ENCODE results near the gene DMRTA1. TPM values are rescaled to one million over a fixed set of nuclear protein-coding genes. Genes with fewer than 3 reads are reported as not detected.

DMRTA1 gene
- total RNA-seq (under 1 TPM in 2 of 5 donors, not detected in 3; 0.03 to 0.06 TPM), total RNA-seq (0 to 0.28 (median 0.04) reads per million in 29 experiments)
- 0.02 TPM for total RNA-seq (2013)

- peaks cover 6 to 14% of the 10 kb centered on the region in 2 experiments for H3K27me3 ChIP-seq (replicated peaks in 1 of 2; ENCODE audit: control insufficient read depth in 2 of 2, extremely low read depth in 1 of 2, insufficient read depth in 2 of 2, low read length in 1 of 2)
- Mint-ChIP-seq H3K27ac (no peak within 1 kb of the TSS), H3K9me3 (peaks cover 0 to under 1% (median 0%) of the 10 kb centered on the region in 3 donors), H3K36me3 (no peaks in the 10 kb centered on the region), H3K4me1 (peaks cover 0 to 9% (median 9%) of the 10 kb centered on the region in 3 donors), H3K27me3 (peaks cover 30 to 42% of the 10 kb centered on the region in 2 donors), H3K4me3 (peak within 1 kb of the TSS; percentile 41 to 69 (median 61))
- H3K27ac ChIP-seq (ENCODE audit: low read length): no peak within 1 kb of the TSS
- peak within 1 kb of the TSS; percentile 4 to 48 for H3K4me3 ChIP-seq (ENCODE audit: control insufficient read depth in 1 of 2, extremely low read depth in 1 of 2, low read length in 1 of 2)
- ChIA-PET POLR2A (no interaction called here), CTCF (no interaction called here)
- no peaks in the 10 kb centered on the region for H3K36me3 ChIP-seq (ENCODE audit: control insufficient read depth in 2 of 2, extremely low read depth in 1 of 2, insufficient read depth in 1 of 2, low read length in 1 of 2)
- ATAC-seq (replicated peaks in 1 of 4) (peak in 3 of 4 experiments; percentile 32 to 48 (median 43)), DNase-seq (no peak)
- WGBS (ENCODE audit: insufficient coverage): 3% methylated on average over 18 of the region's 24 CpGs
- peaks cover 0 to 11% of the 10 kb centered on the region in 2 experiments for H3K4me1 ChIP-seq (ENCODE audit: control insufficient read depth in 1 of 2, extremely low read depth in 1 of 2, insufficient read depth in 2 of 2, low read length in 2 of 2)
- no peaks in the 10 kb centered on the region for H3K9me3 ChIP-seq
Observed at GRCh38 chr9:22446589-22446949, at the start of gene DMRTA1. Gene DMRTA1 (plus strand): TSS chr9:22446824. CDS start chr9:22447066, 242 bp downstream.

- no CpG with 5 or more reads among the region's 2 CpGs for WGBS (ENCODE audit: insufficient coverage)
- Mint-ChIP-seq H3K4me3 (no peak overlapping the region), H3K36me3 (no peaks in the 10 kb centered on the region), H3K27ac (no peak overlapping the region), H3K9me3 (peaks cover 0 to 1% (median 0%) of the 10 kb centered on the region in 3 donors), H3K27me3 (peaks cover 6 to 11% of the 10 kb centered on the region in 2 donors), H3K4me1 (no peaks in the 10 kb centered on the region)
- ChIA-PET CTCF (no interaction called here), POLR2A (no interaction called here)
- H3K4me3 ChIP-seq (ENCODE audit: control insufficient read depth in 1 of 2, extremely low read depth in 1 of 2, low read length in 1 of 2): no peak overlapping the region
- ATAC-seq (replicated peaks in 1 of 4) (no peak), DNase-seq (no peak)
- H3K27ac ChIP-seq (ENCODE audit: low read length): no peak overlapping the region
- no peaks in the 10 kb centered on the region for H3K9me3 ChIP-seq
- H3K4me1 ChIP-seq (ENCODE audit: control insufficient read depth in 1 of 2, extremely low read depth in 1 of 2, insufficient read depth in 2 of 2, low read length in 2 of 2): no peaks in the 10 kb centered on the region
- no peaks in the 10 kb centered on the region for H3K36me3 ChIP-seq (ENCODE audit: control insufficient read depth in 2 of 2, extremely low read depth in 1 of 2, insufficient read depth in 1 of 2, low read length in 1 of 2)
- H3K27me3 ChIP-seq (replicated peaks in 1 of 2; ENCODE audit: control insufficient read depth in 2 of 2, extremely low read depth in 1 of 2, insufficient read depth in 2 of 2, low read length in 1 of 2): peaks cover 0 to 5% of the 10 kb centered on the region in 2 experiments
Observed at GRCh38 chr9:22401671-22402070, 45.0 kb upstream of the DMRTA1 start.

GRCh38 chr9:22405869-22406659 is 40.6 kb upstream of the DMRTA1 start:
- ATAC-seq (replicated peaks in 1 of 4): no peak
- Mint-ChIP-seq H3K4me1 (no peaks in the 10 kb centered on the region), H3K36me3 (no peaks in the 10 kb centered on the region), H3K4me3 (no peak overlapping the region), H3K27ac (no peak overlapping the region), H3K9me3 (peaks cover 0 to 4% (median 0%) of the 10 kb centered on the region in 3 donors), H3K27me3 (peaks cover 6 to 14% of the 10 kb centered on the region in 2 donors)
- no peak overlapping the region for H3K4me3 ChIP-seq (ENCODE audit: control insufficient read depth in 1 of 2, extremely low read depth in 1 of 2, low read length in 1 of 2)
- no peaks in the 10 kb centered on the region for H3K36me3 ChIP-seq (ENCODE audit: control insufficient read depth in 2 of 2, extremely low read depth in 1 of 2, insufficient read depth in 1 of 2, low read length in 1 of 2)
- no peak for DNase-seq
- ChIA-PET POLR2A (interaction anchor here in 1 of 2 donors (0.5 kb wide), 1 partner anchor 397 kb away, joined by 4 read pairs; the partner anchor contains the start of gene CDKN2B), CTCF (no interaction called here)
- WGBS (ENCODE audit: insufficient coverage): 73% methylated on average over 12 of the region's 13 CpGs
- H3K4me1 ChIP-seq (ENCODE audit: control insufficient read depth in 1 of 2, extremely low read depth in 1 of 2, insufficient read depth in 2 of 2, low read length in 2 of 2): no peaks in the 10 kb centered on the region
- no peaks in the 10 kb centered on the region for H3K9me3 ChIP-seq
- peaks cover 0 to 5% of the 10 kb centered on the region in 2 experiments for H3K27me3 ChIP-seq (replicated peaks in 1 of 2; ENCODE audit: control insufficient read depth in 2 of 2, extremely low read depth in 1 of 2, insufficient read depth in 2 of 2, low read length in 1 of 2)
- H3K27ac ChIP-seq (ENCODE audit: low read length): no peak overlapping the region

GRCh38 chr9:22413884-22414283 is 32.7 kb upstream of the DMRTA1 start:
- DNase-seq: no peak
- CTCF ChIA-PET: no interaction called here
- no peaks in the 10 kb centered on the region for H3K4me1 ChIP-seq (ENCODE audit: control insufficient read depth in 1 of 2, extremely low read depth in 1 of 2, insufficient read depth in 2 of 2, low read length in 2 of 2)
- no CpG with 5 or more reads among the region's 1 CpG for WGBS (ENCODE audit: insufficient coverage)
- no peak overlapping the region for H3K27ac ChIP-seq (ENCODE audit: low read length)
- no peaks in the 10 kb centered on the region for H3K36me3 ChIP-seq (ENCODE audit: control insufficient read depth in 2 of 2, extremely low read depth in 1 of 2, insufficient read depth in 1 of 2, low read length in 1 of 2)
- Mint-ChIP-seq H3K4me3 (no peak overlapping the region), H3K4me1 (no peaks in the 10 kb centered on the region), H3K36me3 (no peaks in the 10 kb centered on the region), H3K27me3 (peaks cover 0 to 3% of the 10 kb centered on the region in 2 donors), H3K9me3 (peaks cover 3 to 9% (median 4%) of the 10 kb centered on the region in 3 donors), H3K27ac (no peak overlapping the region)
- no peak for ATAC-seq (replicated peaks in 1 of 4)
- no peaks in the 10 kb centered on the region for H3K9me3 ChIP-seq
- POLR2A ChIA-PET: no interaction called here
- H3K4me3 ChIP-seq (ENCODE audit: control insufficient read depth in 1 of 2, extremely low read depth in 1 of 2, low read length in 1 of 2): no peak overlapping the region
- H3K27me3 ChIP-seq (replicated peaks in 1 of 2; ENCODE audit: control insufficient read depth in 2 of 2, extremely low read depth in 1 of 2, insufficient read depth in 2 of 2, low read length in 1 of 2): no peaks in the 10 kb centered on the region

- Mint-ChIP-seq H3K9me3 (peaks cover 0 to 9% (median 3%) of the 10 kb centered on the region in 3 donors), H3K4me3 (no peak overlapping the region), H3K27ac (no peak overlapping the region), H3K4me1 (no peaks in the 10 kb centered on the region), H3K27me3 (no peaks in the 10 kb centered on the region), H3K36me3 (no peaks in the 10 kb centered on the region)
- H3K27me3 ChIP-seq (replicated peaks in 1 of 2; ENCODE audit: control insufficient read depth in 2 of 2, extremely low read depth in 1 of 2, insufficient read depth in 2 of 2, low read length in 1 of 2): no peaks in the 10 kb centered on the region
- no peak overlapping the region for H3K4me3 ChIP-seq (ENCODE audit: control insufficient read depth in 1 of 2, extremely low read depth in 1 of 2, low read length in 1 of 2)
- no peaks in the 10 kb centered on the region for H3K9me3 ChIP-seq
- H3K27ac ChIP-seq (ENCODE audit: low read length): no peak overlapping the region
- H3K4me1 ChIP-seq (ENCODE audit: control insufficient read depth in 1 of 2, extremely low read depth in 1 of 2, insufficient read depth in 2 of 2, low read length in 2 of 2): no peaks in the 10 kb centered on the region
- CTCF ChIA-PET: interaction anchor here in 1 of 2 donors (1.2 kb wide), 1 partner anchor 37 kb away, joined by 3 read pairs; no protein-coding TSS in a partner anchor
- ATAC-seq (replicated peaks in 1 of 4): no peak
- no peak for DNase-seq
- H3K36me3 ChIP-seq (ENCODE audit: control insufficient read depth in 2 of 2, extremely low read depth in 1 of 2, insufficient read depth in 1 of 2, low read length in 1 of 2): no peaks in the 10 kb centered on the region
- POLR2A ChIA-PET: no interaction called here
- no CpG with 5 or more reads among the region's 5 CpGs for WGBS (ENCODE audit: insufficient coverage)
Observed at GRCh38 chr9:22415941-22416691, 30.5 kb upstream of the DMRTA1 start.

GRCh38 chr9:22416692-22417060 is 29.9 kb upstream of the DMRTA1 start:
- H3K27me3 ChIP-seq (replicated peaks in 1 of 2; ENCODE audit: control insufficient read depth in 2 of 2, extremely low read depth in 1 of 2, insufficient read depth in 2 of 2, low read length in 1 of 2): no peaks in the 10 kb centered on the region
- no peak overlapping the region for H3K27ac ChIP-seq (ENCODE audit: low read length)
- Mint-ChIP-seq H3K36me3 (no peaks in the 10 kb centered on the region), H3K9me3 (peaks cover 0 to 9% (median 3%) of the 10 kb centered on the region in 3 donors), H3K4me1 (no peaks in the 10 kb centered on the region), H3K4me3 (no peak overlapping the region), H3K27me3 (peaks cover 1 to 2% of the 10 kb centered on the region in 2 donors), H3K27ac (no peak overlapping the region)
- WGBS (ENCODE audit: insufficient coverage): 22% methylated on average over 1 of the region's 1 CpG
- ChIA-PET POLR2A (no interaction called here), CTCF (no interaction called here)
- no peak overlapping the region for H3K4me3 ChIP-seq (ENCODE audit: control insufficient read depth in 1 of 2, extremely low read depth in 1 of 2, low read length in 1 of 2)
- no peaks in the 10 kb centered on the region for H3K9me3 ChIP-seq
- H3K4me1 ChIP-seq (ENCODE audit: control insufficient read depth in 1 of 2, extremely low read depth in 1 of 2, insufficient read depth in 2 of 2, low read length in 2 of 2): no peaks in the 10 kb centered on the region
- H3K36me3 ChIP-seq (ENCODE audit: control insufficient read depth in 2 of 2, extremely low read depth in 1 of 2, insufficient read depth in 1 of 2, low read length in 1 of 2): no peaks in the 10 kb centered on the region
- ATAC-seq (replicated peaks in 1 of 4): no peak
- no peak for DNase-seq

Data from T-cell (primary cell).